K562 (cell line): ENCODE data around the gene NUTF2. TPM values are rescaled to one million over a fixed set of nuclear protein-coding genes. Genes with fewer than 3 reads are reported as not detected.

Experiments
- ATAC-seq: fragments of 200-7000 bp; cut with Tn5 transposase; 3 replicates; pipeline ENCODE4 v1.9.1; 2020; ENCODE audit warnings: moderate library complexity
- BruUV-seq: library from RNA; stranded (reverse); fragments of 400-500 nt; replicated peaks from 2 replicates; lab custom pipeline; 2021; lab: Mats Ljungman, UMichigan
- CTCF ChIA-PET: fragments of 300-600 bp; formaldehyde crosslinking; extraction: SDS; loops from one replicate; lab custom pipeline; 2021; ENCODE audit warnings: low intra/inter-chr PET ratio; lab: Yijun Ruan, JAX
- POLR2A ChIA-PET: fragments of 300-600, 350-650 bp; sonication (Branson Sonifier 250); formaldehyde crosslinking; extraction: SDS; loops from one replicate; lab custom pipeline; 2021; ENCODE audit warnings: antibody characterized with exemption, inconsistent platforms; lab: Yijun Ruan, JAX
- DNase-seq, 4 experiments: peaks; one replicate each; pipeline versions ENCODE4 v3.0.0 to v3.0.0-alpha.2; 2011 to 2018; ENCODE audit warnings: low spot score in 3 of 4, mixed read lengths in 3 of 4; ENCODE audit errors: extremely low read depth in 1 of 4
- FAIRE-seq: peaks from 2 replicates; lab custom pipeline; 2011; peaks lifted over from hg19 to GRCh38; lab: Jason Lieb, UNC
- H2AFZ ChIP-seq: 2 replicates; pipeline ENCODE4 v1.6.0; 2011; ENCODE audit warnings: low read depth, low read length, control low read depth, inconsistent platforms
- H3K27ac ChIP-seq: fragments of 200-600 bp; 3 replicates; pipeline ENCODE4 v1.8.0; 2011; ENCODE audit warnings: low read depth, mild to moderate bottlenecking, control low read depth, inconsistent platforms, low read length, moderate library complexity, mixed read lengths; ENCODE audit errors: extremely low read depth
- H3K27me3 ChIP-seq, 2 experiments: fragments of 300-600 bp in 1 of 2; 2 replicates in 1 of 2; 3 replicates in 1 of 2; pipeline versions ENCODE4 v1.6.0 to v1.8.0; 2011; ENCODE audit warnings: inconsistent platforms in 2 of 2, low read length in 2 of 2, mild to moderate bottlenecking in 1 of 2, mixed read lengths in 1 of 2, moderate library complexity in 1 of 2; ENCODE audit not compliant: control insufficient read depth in 2 of 2, insufficient read depth in 2 of 2
- H3K36me3 ChIP-seq: fragments of 300-600 bp; 3 replicates; pipeline ENCODE4 v1.8.0; 2011; ENCODE audit warnings: mild to moderate bottlenecking, low read length, inconsistent platforms; ENCODE audit not compliant: control insufficient read depth, insufficient read depth
- H3K4me1 ChIP-seq, 2 experiments: fragments of 200-600 bp in 1 of 2; replicated peaks in 1 of 2; 2 replicates in 1 of 2; 3 replicates in 1 of 2; pipeline versions ENCODE4 v1.5.1 to v1.8.0; 2011; ENCODE audit warnings: inconsistent platforms in 2 of 2, low read length in 2 of 2, mild to moderate bottlenecking in 1 of 2, mixed read lengths in 1 of 2, moderate library complexity in 1 of 2; ENCODE audit not compliant: control insufficient read depth in 2 of 2, insufficient read depth in 2 of 2
- H3K4me2 ChIP-seq: 2 replicates; pipeline ENCODE4 v1.6.1; 2011; ENCODE audit warnings: low read length, control low read depth, inconsistent platforms, mixed read lengths; ENCODE audit not compliant: insufficient read depth
- H3K4me3 ChIP-seq: fragments of 200-600 bp; sonication (generic), shearing (Covaris generic); 2 replicates; pipeline ENCODE4 v1.5.1; 2016; ENCODE audit warnings: control low read depth, inconsistent platforms
- H3K79me2 ChIP-seq: fragments of 200-600 bp; 3 replicates; pipeline ENCODE4 v1.8.0; 2011; ENCODE audit warnings: low read length, inconsistent platforms; ENCODE audit not compliant: control insufficient read depth, insufficient read depth
- H3K9ac ChIP-seq, 2 experiments: 2 replicates each; pipeline versions ENCODE4 v1.6.0 to v1.6.1; 2011; ENCODE audit warnings: low read depth in 2 of 2, low read length in 2 of 2, control low read depth in 1 of 2, inconsistent platforms in 1 of 2, mild to moderate bottlenecking in 1 of 2, mixed read lengths in 1 of 2; ENCODE audit not compliant: insufficient read depth in 1 of 2
- H3K9me1 ChIP-seq: one replicate; pipeline ENCODE4 v1.6.0; 2011; ENCODE audit warnings: inconsistent platforms, mild to moderate bottlenecking, low read length, moderate library complexity; ENCODE audit not compliant: control insufficient read depth, insufficient read depth
- H3K9me3 ChIP-seq: replicated peaks from 2 replicates; pipeline ENCODE4 v1.5.1; 2011; ENCODE audit warnings: low read depth, low read length, inconsistent platforms; ENCODE audit not compliant: control insufficient read depth, insufficient read depth
- H4K20me1 ChIP-seq: replicated peaks from 2 replicates; pipeline ENCODE4 v1.6.1; 2011; ENCODE audit warnings: low read length, inconsistent platforms, mixed read lengths; ENCODE audit not compliant: control insufficient read depth, insufficient read depth
- GABPA ChIP-seq: fragments of 200-800 bp; sonication (Bioruptor generic); conservative IDR thresholded peaks from 2 replicates; pipeline ENCODE4 v1.6.1; 2016; ENCODE audit warnings: low read depth, missing genetic modification characterization, missing compliant biosample characterization
- HIVEP1 ChIP-seq: fragments of 250-450 bp; sonication (Bioruptor Pico); IDR thresholded peaks from 2 replicates; pipeline ENCODE4 v1.4.0; 2020; ENCODE audit warnings: mild to moderate bottlenecking
- MXI1 ChIP-seq: IDR thresholded peaks from 2 replicates; pipeline ENCODE4 v1.6.1; 2011; ENCODE audit warnings: low read depth, mild to moderate bottlenecking, improper control_type of control experiment, low read length
- TEAD2 ChIP-seq: fragments of 450-650 bp; IDR thresholded peaks from 2 replicates; pipeline ENCODE4 v1.6.1; 2016; ENCODE audit warnings: missing genetic modification characterization, control low read depth, missing compliant biosample characterization
- TSC22D4 ChIP-seq: fragments of 450-650 bp; IDR thresholded peaks from 2 replicates; pipeline ENCODE4 v1.6.1; 2016; ENCODE audit warnings: missing genetic modification characterization, missing biosample characterization, control low read depth
- ZNF175 ChIP-seq: fragments of 200-800 bp; sonication (Bioruptor generic); IDR thresholded peaks from 2 replicates; pipeline ENCODE4 v1.6.1; 2016; ENCODE audit warnings: low read depth, mild to moderate bottlenecking, missing genetic modification characterization, missing compliant biosample characterization
- ZNF24 ChIP-seq: fragments of 450-650 bp; IDR thresholded peaks from 2 replicates; pipeline ENCODE4 v1.6.1; 2016
- ZNF780A ChIP-seq: fragments of 250-450 bp; sonication (Bioruptor Pico); IDR thresholded peaks from 2 replicates; pipeline ENCODE4 v1.5.0; 2021; ENCODE audit warnings: mild to moderate bottlenecking
- WGBS: fragments of 100-300 bp; shearing (Covaris generic); methylation state at CpG from one replicate; pipeline ENCODE4 v1.1.6; 2016; ENCODE audit warnings: low coverage, mixed read lengths; ENCODE audit not compliant: insufficient coverage; ENCODE audit errors: missing lambda C conversion rate; 5-methylcytosine and 5-hydroxymethylcytosine counted together
- in situ Hi-C: fragments of 300-500 bp; cut with MboI; formaldehyde crosslinking; loops from 4 replicates; pipeline ENCODE4 v1.15.0; 2018; ENCODE audit warnings: inconsistent platforms, mixed read lengths
- intact Hi-C: fragments of 100-400 bp; cut with micrococcal nuclease; formaldehyde crosslinking; loops from 2 replicates; pipeline ENCODE4 v1.14.2; 2022
- polyA plus RNA-seq, 8 experiments: library from polyadenylated mRNA; depleted of rRNA in 4 of 8; stranded (reverse) in 5 of 8; unstranded in 3 of 8; fragments of >200 nt; fragmentation: Nextera tagmentation in 2 of 8; fragmentation: Illumina TruSeq in 1 of 8; extraction: Ambion mirVana in 2 of 8; extraction: Trizol in 1 of 8; gene quantifications; 2 replicates each; pipeline versions ENCODE4 v1.2.1 to v1.2.3, GENCODE V29; 2011 to 2014; ENCODE audit warnings: inconsistent platforms in 1 of 8, missing spikeins in 1 of 8
- total RNA-seq, 7 experiments: library from RNA; depleted of rRNA in 6 of 7; stranded (reverse); fragments of >200 nt in 6 of 7; fragmentation: Illumina TruSeq in 2 of 7; extraction: Trizol in 2 of 7; gene quantifications; 2 replicates each; pipeline versions ENCODE4 v1.2.1 to v1.2.3, GENCODE V29; 2011 to 2021; ENCODE audit warnings: low replicate concordance in 1 of 7
- TF ChIP-seq, protein P1 (sequence below): fragments of 450-650 bp; IDR thresholded peaks from 2 replicates; pipeline ENCODE4 v1.6.1; 2016; ENCODE audit warnings: antibody characterized with exemption
- TF ChIP-seq, protein P2 (sequence below): fragments of 250-450 bp; sonication (Bioruptor Pico); IDR thresholded peaks from 2 replicates; pipeline ENCODE4 v1.4.0; 2020; ENCODE audit warnings: mild to moderate bottlenecking, moderate library complexity, borderline replicate concordance
- TF ChIP-seq, protein P3 (sequence below): conservative IDR thresholded peaks from 2 replicates; pipeline ENCODE4 v1.6.1; 2011; ENCODE audit warnings: low read depth, mild to moderate bottlenecking, low read length; ENCODE audit not compliant: control insufficient read depth
- TF ChIP-seq, protein P4 (sequence below): fragments of 450-650 bp; formaldehyde crosslinking; conservative IDR thresholded peaks from 2 replicates; pipeline ENCODE4 v1.4.0; 2022; ENCODE audit warnings: mild to moderate bottlenecking, missing genetic modification characterization

NUTF2 gene
- total and polyA plus RNA-seq, 9 of the 15 experiments (the other 6 are each of a cell fraction or from before 2014, with no cell fraction given): 106 to 248 (median 147) TPM

DNA sequence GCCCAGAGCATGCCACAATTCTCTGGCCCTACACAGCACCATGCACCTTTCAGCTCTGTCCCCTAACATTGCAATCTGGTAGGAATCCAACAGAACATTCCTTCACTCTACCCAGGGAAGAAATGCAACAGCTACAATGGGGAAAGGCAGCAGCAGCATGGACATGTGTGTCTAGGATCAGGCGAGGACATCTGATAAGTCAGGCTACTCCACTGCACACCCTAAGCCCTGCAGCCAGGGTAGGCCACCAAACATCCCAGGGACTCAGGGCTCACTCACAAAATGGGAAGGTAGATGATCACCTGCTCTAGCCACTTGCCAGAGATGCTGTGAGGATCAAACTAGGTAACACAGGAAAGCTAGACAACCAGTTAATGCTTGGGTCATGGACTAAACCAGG, 45.5 kb upstream of the NUTF2 start:
- in situ Hi-C loops: no loop called here
- peaks cover 64% of the 10 kb centered on the region for H3K79me2 ChIP-seq

More for the DNA sequence above, 45.5 kb upstream of the NUTF2 start:
- WGBS: 55% methylated on average over 1 of the region's 1 CpG
- CTCF ChIA-PET: no interaction called here
- no peak for FAIRE-seq
- Histone ChIP-seq H3K9ac (peak overlapping the region in 1 of 2 experiments; percentile 1; a peak in 1 of 4 replicates), H3K9me3 (no peaks in the 10 kb centered on the region), H2AFZ (no peak overlapping the region), H4K20me1 (0 out of 2 replicates have a peak, but pooled peaks cover 9% of the 10 kb centered on the region), H3K27me3 (no peaks in the 10 kb centered on the region), H3K36me3 (peaks cover 58% of the 10 kb centered on the region; the same call in 2 of the 3 replicates), H3K4me2 (peak overlapping the region; percentile 18; the same call in 1 of the 2 replicates), H3K4me1 (peaks cover 20 to 31% of the 10 kb centered on the region in 2 experiments), H3K4me3 (no peak overlapping the region), H3K27ac (0 out of 3 replicates have a peak overlapping the region, but pooled peaks have one; percentile 49), H3K9me1 (no peaks in the 10 kb centered on the region)
- peak in 2 of 4 experiments; percentile 8 to 11 for DNase-seq
- TF ChIP-seq GABPA (tag) (no peak), ZNF24 (peak; percentile 69), MXI1 (no peak), TEAD2 (tag) (0 out of 2 replicates have a peak, but pooled peaks have one; percentile 13), HIVEP1 (CRISPR knock-in tag) (no peak), TSC22D4 (tag) (no peak), ZNF780A (CRISPR knock-in tag) (no peak), ZNF175 (CRISPR knock-in tag) (no peak)
- TF ChIP-seq, protein P1, sequence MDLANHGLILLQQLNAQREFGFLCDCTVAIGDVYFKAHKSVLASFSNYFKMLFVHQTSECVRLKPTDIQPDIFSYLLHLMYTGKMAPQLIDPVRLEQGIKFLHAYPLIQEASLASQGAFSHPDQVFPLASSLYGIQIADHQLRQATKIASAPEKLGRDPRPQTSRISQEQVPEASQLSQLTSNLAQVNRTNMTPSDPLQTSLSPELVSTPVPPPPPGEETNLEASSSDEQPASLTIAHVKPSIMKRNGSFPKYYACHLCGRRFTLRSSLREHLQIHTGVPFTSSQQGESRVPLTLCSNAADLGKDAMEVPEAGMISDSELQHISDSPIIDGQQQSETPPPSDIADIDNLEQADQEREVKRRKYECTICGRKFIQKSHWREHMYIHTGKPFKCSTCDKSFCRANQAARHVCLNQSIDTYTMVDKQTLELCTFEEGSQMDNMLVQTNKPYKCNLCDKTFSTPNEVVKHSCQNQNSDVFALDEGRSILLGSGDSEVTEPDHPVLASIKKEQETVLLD: no peak
- TF ChIP-seq, protein P2, sequence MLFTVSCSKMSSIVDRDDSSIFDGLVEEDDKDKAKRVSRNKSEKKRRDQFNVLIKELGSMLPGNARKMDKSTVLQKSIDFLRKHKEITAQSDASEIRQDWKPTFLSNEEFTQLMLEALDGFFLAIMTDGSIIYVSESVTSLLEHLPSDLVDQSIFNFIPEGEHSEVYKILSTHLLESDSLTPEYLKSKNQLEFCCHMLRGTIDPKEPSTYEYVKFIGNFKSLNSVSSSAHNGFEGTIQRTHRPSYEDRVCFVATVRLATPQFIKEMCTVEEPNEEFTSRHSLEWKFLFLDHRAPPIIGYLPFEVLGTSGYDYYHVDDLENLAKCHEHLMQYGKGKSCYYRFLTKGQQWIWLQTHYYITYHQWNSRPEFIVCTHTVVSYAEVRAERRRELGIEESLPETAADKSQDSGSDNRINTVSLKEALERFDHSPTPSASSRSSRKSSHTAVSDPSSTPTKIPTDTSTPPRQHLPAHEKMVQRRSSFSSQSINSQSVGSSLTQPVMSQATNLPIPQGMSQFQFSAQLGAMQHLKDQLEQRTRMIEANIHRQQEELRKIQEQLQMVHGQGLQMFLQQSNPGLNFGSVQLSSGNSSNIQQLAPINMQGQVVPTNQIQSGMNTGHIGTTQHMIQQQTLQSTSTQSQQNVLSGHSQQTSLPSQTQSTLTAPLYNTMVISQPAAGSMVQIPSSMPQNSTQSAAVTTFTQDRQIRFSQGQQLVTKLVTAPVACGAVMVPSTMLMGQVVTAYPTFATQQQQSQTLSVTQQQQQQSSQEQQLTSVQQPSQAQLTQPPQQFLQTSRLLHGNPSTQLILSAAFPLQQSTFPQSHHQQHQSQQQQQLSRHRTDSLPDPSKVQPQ (CRISPR knock-in tag): no peak
- TF ChIP-seq, protein P3, sequence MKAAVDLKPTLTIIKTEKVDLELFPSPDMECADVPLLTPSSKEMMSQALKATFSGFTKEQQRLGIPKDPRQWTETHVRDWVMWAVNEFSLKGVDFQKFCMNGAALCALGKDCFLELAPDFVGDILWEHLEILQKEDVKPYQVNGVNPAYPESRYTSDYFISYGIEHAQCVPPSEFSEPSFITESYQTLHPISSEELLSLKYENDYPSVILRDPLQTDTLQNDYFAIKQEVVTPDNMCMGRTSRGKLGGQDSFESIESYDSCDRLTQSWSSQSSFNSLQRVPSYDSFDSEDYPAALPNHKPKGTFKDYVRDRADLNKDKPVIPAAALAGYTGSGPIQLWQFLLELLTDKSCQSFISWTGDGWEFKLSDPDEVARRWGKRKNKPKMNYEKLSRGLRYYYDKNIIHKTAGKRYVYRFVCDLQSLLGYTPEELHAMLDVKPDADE: no peak
- TF ChIP-seq, protein P4, sequence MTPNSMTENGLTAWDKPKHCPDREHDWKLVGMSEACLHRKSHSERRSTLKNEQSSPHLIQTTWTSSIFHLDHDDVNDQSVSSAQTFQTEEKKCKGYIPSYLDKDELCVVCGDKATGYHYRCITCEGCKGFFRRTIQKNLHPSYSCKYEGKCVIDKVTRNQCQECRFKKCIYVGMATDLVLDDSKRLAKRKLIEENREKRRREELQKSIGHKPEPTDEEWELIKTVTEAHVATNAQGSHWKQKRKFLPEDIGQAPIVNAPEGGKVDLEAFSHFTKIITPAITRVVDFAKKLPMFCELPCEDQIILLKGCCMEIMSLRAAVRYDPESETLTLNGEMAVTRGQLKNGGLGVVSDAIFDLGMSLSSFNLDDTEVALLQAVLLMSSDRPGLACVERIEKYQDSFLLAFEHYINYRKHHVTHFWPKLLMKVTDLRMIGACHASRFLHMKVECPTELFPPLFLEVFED (CRISPR knock-in tag): no peak
- intact Hi-C loops: no loop called here
- ATAC-seq: no peak
- no TSS peak for BruUV-seq
- POLR2A ChIA-PET: interaction anchor here (0.5 to 1.8 kb wide), 5 partner anchors 9 to 150 kb away, joined by 3 to 5 read pairs (median 3); partner anchors contain the start of gene NUTF2
